ENCODE measurements around the gene NKX1-1.

NKX1-1 gene

GRCh38 chr4:1359976-1360375 is 46.3 kb downstream of the NKX1-1 start:
- Histone ChIP-seq H2AFZ (ENCODE audit: low read length) (no peak overlapping the region), H3K9ac (ENCODE audit: low read length) (no peak overlapping the region), H3K4me2 (ENCODE audit: low read depth, low read length) (no peak overlapping the region), H4K20me1 (ENCODE audit: insufficient read depth, low read length) (no peaks in the 10 kb centered on the region), H3K27ac (ENCODE audit: low read length) (no peak overlapping the region), H3K9me3 (replicated peaks; ENCODE audit: insufficient read depth, low read length) (no peaks in the 10 kb centered on the region), H3F3A (ENCODE audit: insufficient read depth, low read length) (no peaks in the 10 kb centered on the region), H3K79me2 (ENCODE audit: low read length) (no peaks in the 10 kb centered on the region), H3K4me1 (ENCODE audit: low read length) (no peaks in the 10 kb centered on the region), H3K36me3 (replicated peaks; ENCODE audit: insufficient read depth, low read length) (no peaks in the 10 kb centered on the region), H3K27me3 (replicated peaks; ENCODE audit: insufficient read depth, low read length) (no peaks in the 10 kb centered on the region), H3K9me2 (replicated peaks; ENCODE audit: insufficient read depth, low read length) (no peaks in the 10 kb centered on the region), H3K4me3 (ENCODE audit: low read length) (no peak overlapping the region)
- no peak for DNase-seq
- no peak for TF ChIP-seq CTCF (IDR thresholded peaks at IDR 0.05; ENCODE audit: low read length)

GRCh38 chr4:1359144-1359501 is 47.1 kb downstream of the NKX1-1 start:
- Histone ChIP-seq H3K27ac (ENCODE audit: low read length) (no peak overlapping the region), H3K9me2 (replicated peaks; ENCODE audit: insufficient read depth, low read length) (no peaks in the 10 kb centered on the region), H3F3A (ENCODE audit: insufficient read depth, low read length) (no peaks in the 10 kb centered on the region), H4K20me1 (ENCODE audit: insufficient read depth, low read length) (no peaks in the 10 kb centered on the region), H3K9ac (ENCODE audit: low read length) (no peak overlapping the region), H3K9me3 (replicated peaks; ENCODE audit: insufficient read depth, low read length) (no peaks in the 10 kb centered on the region), H3K79me2 (ENCODE audit: low read length) (no peaks in the 10 kb centered on the region), H3K4me1 (ENCODE audit: low read length) (no peaks in the 10 kb centered on the region), H3K4me2 (ENCODE audit: low read depth, low read length) (no peak overlapping the region), H2AFZ (ENCODE audit: low read length) (no peak overlapping the region), H3K36me3 (replicated peaks; ENCODE audit: insufficient read depth, low read length) (no peaks in the 10 kb centered on the region), H3K4me3 (ENCODE audit: low read length) (no peak overlapping the region), H3K27me3 (replicated peaks; ENCODE audit: insufficient read depth, low read length) (no peaks in the 10 kb centered on the region)
- no peak for DNase-seq
- no peak for TF ChIP-seq EZH2phosphoT487 (IDR thresholded peaks at IDR 0.05; ENCODE audit: low read length)
- TF ChIP-seq EZH2 (optimal IDR thresholded peaks at IDR 0.05; ENCODE audit: low read depth, low read length), result no peak
- TF ChIP-seq CTCF (IDR thresholded peaks at IDR 0.05; ENCODE audit: low read length), result no peak

GRCh38 chr4:1358421-1359143 is 47.7 kb downstream of the NKX1-1 start:
- Histone ChIP-seq H3K27me3 (replicated peaks; ENCODE audit: insufficient read depth, low read length) (no peaks in the 10 kb centered on the region), H3F3A (ENCODE audit: insufficient read depth, low read length) (no peaks in the 10 kb centered on the region), H3K4me1 (ENCODE audit: low read length) (no peaks in the 10 kb centered on the region), H2AFZ (ENCODE audit: low read length) (no peak overlapping the region), H3K4me2 (ENCODE audit: low read depth, low read length) (no peak overlapping the region), H3K9me3 (replicated peaks; ENCODE audit: insufficient read depth, low read length) (no peaks in the 10 kb centered on the region), H3K79me2 (ENCODE audit: low read length) (no peaks in the 10 kb centered on the region), H3K27ac (ENCODE audit: low read length) (no peak overlapping the region), H3K9me2 (replicated peaks; ENCODE audit: insufficient read depth, low read length) (no peaks in the 10 kb centered on the region), H3K36me3 (replicated peaks; ENCODE audit: insufficient read depth, low read length) (no peaks in the 10 kb centered on the region), H3K4me3 (ENCODE audit: low read length) (no peak overlapping the region), H3K9ac (ENCODE audit: low read length) (no peak overlapping the region), H4K20me1 (ENCODE audit: insufficient read depth, low read length) (no peaks in the 10 kb centered on the region)
- DNase-seq, result no peak
- TF ChIP-seq EZH2 (optimal IDR thresholded peaks at IDR 0.05; ENCODE audit: low read depth, low read length) (no peak), EZH2phosphoT487 (IDR thresholded peaks at IDR 0.05; ENCODE audit: low read length) (no peak), CTCF (IDR thresholded peaks at IDR 0.05; ENCODE audit: low read length) (no peak)

Data from MM.1S (cell line).